HL-60 (cell line): ENCODE measurements around the gene PRAMEF10.

Experiments used
- POLR2AphosphoS5 ChIP-seq: IDR thresholded peaks from 2 replicates; pipeline ENCODE4 v1.6.1; 2012; ENCODE audit warnings: low read depth
- REST ChIP-seq: IDR thresholded peaks from 2 replicates; pipeline ENCODE4 v1.6.1; 2012; ENCODE audit warnings: low read depth; ENCODE audit not compliant: insufficient replicate concordance
- TF ChIP-seq, protein P1 (sequence below): IDR thresholded peaks from one replicate; pipeline ENCODE4 v1.5.1; 2011; ENCODE audit warnings: low read length, control low read depth, inconsistent platforms; ENCODE audit not compliant: insufficient read depth

DNA sequence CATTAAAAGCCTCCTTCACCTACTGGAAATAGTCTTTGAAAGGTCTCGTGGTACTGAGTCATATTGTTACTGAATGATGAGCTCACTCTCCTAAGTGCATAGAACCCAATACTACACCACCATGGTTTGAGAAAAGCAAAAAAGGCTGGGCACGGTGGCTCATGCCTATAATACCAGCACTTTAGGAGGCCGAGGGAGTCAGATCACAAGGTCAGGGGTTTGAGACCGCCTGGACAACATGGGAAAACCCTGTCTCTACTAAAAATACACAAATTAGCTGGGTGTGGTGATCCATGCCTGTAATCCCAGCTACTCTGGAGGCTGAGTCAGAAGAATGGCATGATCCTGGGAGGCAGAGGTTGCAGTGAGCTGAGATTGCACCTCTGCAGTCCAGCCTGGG lies 46.3 kb downstream of the PRAMEF10 start:
- TF ChIP-seq, protein P1, sequence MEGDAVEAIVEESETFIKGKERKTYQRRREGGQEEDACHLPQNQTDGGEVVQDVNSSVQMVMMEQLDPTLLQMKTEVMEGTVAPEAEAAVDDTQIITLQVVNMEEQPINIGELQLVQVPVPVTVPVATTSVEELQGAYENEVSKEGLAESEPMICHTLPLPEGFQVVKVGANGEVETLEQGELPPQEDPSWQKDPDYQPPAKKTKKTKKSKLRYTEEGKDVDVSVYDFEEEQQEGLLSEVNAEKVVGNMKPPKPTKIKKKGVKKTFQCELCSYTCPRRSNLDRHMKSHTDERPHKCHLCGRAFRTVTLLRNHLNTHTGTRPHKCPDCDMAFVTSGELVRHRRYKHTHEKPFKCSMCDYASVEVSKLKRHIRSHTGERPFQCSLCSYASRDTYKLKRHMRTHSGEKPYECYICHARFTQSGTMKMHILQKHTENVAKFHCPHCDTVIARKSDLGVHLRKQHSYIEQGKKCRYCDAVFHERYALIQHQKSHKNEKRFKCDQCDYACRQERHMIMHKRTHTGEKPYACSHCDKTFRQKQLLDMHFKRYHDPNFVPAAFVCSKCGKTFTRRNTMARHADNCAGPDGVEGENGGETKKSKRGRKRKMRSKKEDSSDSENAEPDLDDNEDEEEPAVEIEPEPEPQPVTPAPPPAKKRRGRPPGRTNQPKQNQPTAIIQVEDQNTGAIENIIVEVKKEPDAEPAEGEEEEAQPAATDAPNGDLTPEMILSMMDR, result no peak
- TF ChIP-seq REST (no peak), POLR2AphosphoS5 (no peak)
